Left lung (tissue), 10 donors: Measurements from ENCODE around the gene ZNF423. TPM values are rescaled to one million over a fixed set of nuclear protein-coding genes. Genes with fewer than 3 reads are reported as not detected.

Source experiments
- ATAC-seq: fragments of 200-7000 bp; cut with Tn5 transposase; one replicate; pipeline ENCODE4 v1.9.1; 2020; ENCODE audit warnings: moderate library complexity
- DNase-seq, 4 donors: peaks; one replicate each; pipeline ENCODE4 v3.0.0-alpha.2; 2013 to 2020
- H3K27ac ChIP-seq, 2 donors: fragments of 200-600 bp; sonication (generic) in 1 of 2; one replicate each; pipeline versions ENCODE4 v1.5.0 to v1.8.0; 2020 to 2021
- H3K27me3 ChIP-seq, 2 donors: fragments of 200-600 bp; sonication (generic) in 1 of 2; one replicate each; pipeline versions ENCODE4 v1.5.0 to v1.8.0; 2020 to 2021
- H3K36me3 ChIP-seq, 2 donors: fragments of 200-600 bp; sonication (generic) in 1 of 2; one replicate each; pipeline versions ENCODE4 v1.5.0 to v1.8.0; 2020 to 2021
- H3K4me1 ChIP-seq, 2 donors: fragments of 200-600 bp; one replicate each; pipeline ENCODE4 v1.8.0; 2021
- H3K4me3 ChIP-seq, 2 donors: fragments of 200-600 bp; sonication (generic) in 1 of 2; one replicate each; pipeline versions ENCODE4 v1.5.0 to v1.8.0; 2020 to 2021; ENCODE audit warnings: mild to moderate bottlenecking in 1 of 2
- H3K9me3 ChIP-seq, 2 donors: fragments of 200-600 bp; sonication (generic) in 1 of 2; one replicate each; pipeline versions ENCODE4 v1.5.0 to v1.8.0; 2020 to 2021
- CTCF ChIP-seq, 2 donors: fragments of 200-600 bp; sonication (generic) in 1 of 2; IDR thresholded peaks; one replicate each; pipeline versions ENCODE4 v1.5.0 to v1.8.0; 2021; ENCODE audit warnings: antibody characterized with exemption in 2 of 2
- intact Hi-C, 2 donors: fragments of 100-400 bp; cut with DNase I; formaldehyde crosslinking; loops; one replicate each; pipeline versions ENCODE4 v1.11.2 to v1.14.2; 2022
- polyA plus RNA-seq, 6 donors: library from polyadenylated mRNA; unstranded; fragments of 120-200 nt; gene quantifications; one replicate each; pipeline ENCODE4 v1.2.1, GENCODE V29; 2013; ENCODE audit not compliant: insufficient read length in 6 of 6
- total RNA-seq, 2 donors: library from RNA; stranded (reverse); fragmentation: NEBNext Ultra II Directional; extraction: Animal tissue kit (Norgen Biotek cat#: 25700); gene quantifications; one replicate each; pipeline ENCODE4 v1.2.1, GENCODE V29; 2021
- donor health status: DM: no; HTN: yes; CAD: no.
- donor health status: DM: no; HTN: no; CAD: no.

ZNF423 gene
- total and polyA plus RNA-seq, 8 donors: 7.8 to 30.5 (median 26.6) TPM

DNA sequence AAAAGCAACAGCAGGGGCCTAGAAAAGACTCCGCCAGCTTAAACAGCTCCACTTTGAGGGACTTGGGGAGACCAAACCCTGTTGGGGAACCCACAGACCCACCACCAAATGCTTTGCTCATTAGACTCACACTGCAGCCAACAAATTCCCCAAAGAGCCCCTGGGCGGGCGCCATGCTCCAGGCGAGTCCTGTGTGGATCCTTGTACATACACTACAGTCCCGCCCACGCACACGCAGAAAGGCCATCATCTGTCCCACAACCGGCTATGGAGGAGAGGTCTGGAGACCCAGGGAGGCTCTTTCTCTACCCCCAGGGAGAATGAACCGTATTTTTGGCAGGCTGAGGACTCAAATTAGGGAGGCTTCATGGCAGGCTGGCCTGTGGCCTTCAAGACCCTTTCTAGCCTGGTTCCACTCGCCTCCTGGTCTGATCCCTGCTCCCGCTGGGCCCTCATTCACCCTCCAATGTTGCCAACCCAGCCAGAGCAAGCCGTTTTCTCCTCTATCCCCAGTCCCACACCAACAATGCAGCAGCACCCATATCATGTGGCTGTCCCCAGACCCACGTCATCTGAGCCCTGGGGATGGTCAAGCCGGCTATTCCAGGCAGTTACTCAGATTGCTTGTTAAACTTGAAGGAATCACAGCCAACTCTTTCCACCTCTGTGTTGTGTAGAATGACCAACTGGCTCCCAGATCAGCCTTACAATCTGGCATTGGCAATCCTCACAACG lies 27.2 kb downstream of the ZNF423 start:
- H3K36me3 ChIP-seq: no peaks in the 10 kb centered on the region
- peaks cover 0 to 15% of the 10 kb centered on the region in 2 donors for H3K4me1 ChIP-seq
- no peaks in the 10 kb centered on the region for H3K27me3 ChIP-seq
- no peaks in the 10 kb centered on the region for H3K9me3 ChIP-seq
- DNase-seq (peak in 1 of 4 donors; percentile 67), ATAC-seq (no peak)
- intact Hi-C loops: no loop called here
- peak overlapping the region in 1 of 2 donors; percentile 59 for H3K27ac ChIP-seq
- H3K4me3 ChIP-seq: no peak overlapping the region
- no peak for TF ChIP-seq CTCF (IDR thresholded peaks at IDR 0.05)

GRCh38 chr16:49827805-49828438 lies 28.0 kb downstream of the ZNF423 start:
- peak overlapping the region in 1 of 2 donors; percentile 59 for H3K27ac ChIP-seq
- DNase-seq: no peak
- ATAC-seq: no peak

GRCh38 chr16:49826515-49826914 lies 29.4 kb downstream of the ZNF423 start:
- H3K27me3 ChIP-seq: no peaks in the 10 kb centered on the region
- DNase-seq (no peak), ATAC-seq (no peak)
- H3K9me3 ChIP-seq: no peaks in the 10 kb centered on the region
- H3K4me1 ChIP-seq: peaks cover 0 to 14% of the 10 kb centered on the region in 2 donors
- H3K36me3 ChIP-seq: no peaks in the 10 kb centered on the region
- peak overlapping the region in 1 of 2 donors; percentile 59 for H3K27ac ChIP-seq
- intact Hi-C loops: no loop called here
- H3K4me3 ChIP-seq: no peak overlapping the region
- no peak for TF ChIP-seq CTCF (IDR thresholded peaks at IDR 0.05)

More at GRCh38 chr16:49827805-49828438, 28.0 kb downstream of the ZNF423 start:
- H3K4me1 ChIP-seq: peaks cover 0 to 14% of the 10 kb centered on the region in 2 donors
- no peak overlapping the region for H3K4me3 ChIP-seq
- no peaks in the 10 kb centered on the region for H3K9me3 ChIP-seq
- H3K27me3 ChIP-seq: no peaks in the 10 kb centered on the region
- H3K36me3 ChIP-seq: no peaks in the 10 kb centered on the region
- intact Hi-C loops: no loop called here
- no peak for TF ChIP-seq CTCF (IDR thresholded peaks at IDR 0.05)

DNA sequence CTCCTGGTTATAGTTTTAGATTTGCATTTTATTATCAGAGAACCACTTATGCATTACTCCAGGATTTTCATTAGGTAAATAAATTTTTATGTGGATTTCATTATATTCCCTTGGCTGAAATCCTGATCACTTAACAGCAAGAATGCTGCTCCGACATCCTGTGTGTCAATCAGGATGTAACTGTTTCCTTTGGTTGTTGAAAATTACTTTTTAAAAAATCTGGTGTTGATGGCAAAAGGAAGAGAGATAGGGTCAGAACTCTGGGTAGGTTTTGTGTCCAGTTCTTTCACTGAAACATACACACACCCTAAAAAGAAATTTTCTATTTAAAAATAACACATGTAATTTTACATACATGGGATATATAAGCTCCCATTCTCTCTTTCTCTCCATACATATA lies 30.9 kb downstream of the ZNF423 start:
- DNase-seq: no peak
- Histone ChIP-seq H3K36me3 (no peaks in the 10 kb centered on the region), H3K4me1 (peaks cover 0 to 14% of the 10 kb centered on the region in 2 donors), H3K4me3 (no peak overlapping the region), H3K27me3 (no peaks in the 10 kb centered on the region), H3K27ac (peak overlapping the region in 1 of 2 donors; percentile 59), H3K9me3 (no peaks in the 10 kb centered on the region)
- TF ChIP-seq CTCF (IDR thresholded peaks at IDR 0.05): no peak
- intact Hi-C loops: no loop called here
- ATAC-seq: no peak

DNA sequence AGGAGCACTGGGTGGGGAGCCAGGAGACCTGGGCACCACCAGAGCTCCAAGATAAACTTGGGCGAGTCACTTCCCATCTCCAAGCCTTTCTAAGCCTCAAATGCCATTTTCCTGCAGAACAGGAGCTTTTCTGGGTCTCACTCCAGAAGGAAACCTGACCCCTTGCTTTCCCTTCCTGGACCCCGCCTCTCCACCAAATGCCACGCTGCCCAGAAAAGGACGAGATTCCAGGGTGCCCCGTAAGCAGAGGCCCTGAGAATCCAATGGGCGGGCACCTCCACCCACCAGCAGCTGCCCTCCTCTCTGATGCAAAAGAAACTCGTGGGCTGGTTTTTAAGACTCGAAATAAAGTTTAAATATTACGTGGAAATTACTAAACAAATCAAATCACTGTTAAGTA lies 31.3 kb downstream of the ZNF423 start:
- no peaks in the 10 kb centered on the region for H3K27me3 ChIP-seq
- H3K9me3 ChIP-seq: no peaks in the 10 kb centered on the region
- TF ChIP-seq CTCF (IDR thresholded peaks at IDR 0.05): no peak
- peaks cover 0 to 14% of the 10 kb centered on the region in 2 donors for H3K4me1 ChIP-seq
- intact Hi-C loops: no loop called here
- no peaks in the 10 kb centered on the region for H3K36me3 ChIP-seq
- peak overlapping the region; percentile 10 to 59 for H3K27ac ChIP-seq
- DNase-seq (no peak), ATAC-seq (no peak)
- H3K4me3 ChIP-seq: no peak overlapping the region
